ENCODE results near the gene TTC12.

DNA sequence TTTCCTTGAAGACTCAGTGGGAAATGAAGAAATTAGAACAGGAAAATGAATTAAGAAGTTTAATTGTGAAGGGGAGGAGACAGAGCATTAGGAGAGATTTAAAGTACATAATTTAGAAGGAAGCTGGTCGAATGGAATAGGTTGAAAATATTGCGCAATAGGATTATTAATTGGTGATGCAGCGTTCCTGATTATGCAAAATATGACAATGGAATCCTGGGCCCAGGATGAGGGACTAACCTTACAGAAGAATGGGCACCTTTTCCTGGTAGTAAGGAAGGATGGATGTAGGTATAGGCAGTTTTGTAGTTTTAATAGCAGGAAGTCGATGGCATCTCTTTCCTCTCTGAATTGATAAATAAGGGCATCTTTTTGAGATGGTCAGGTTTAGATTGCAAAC is 7.8 kb downstream of the TTC12 start:
- TF ChIP-seq, protein P1, sequence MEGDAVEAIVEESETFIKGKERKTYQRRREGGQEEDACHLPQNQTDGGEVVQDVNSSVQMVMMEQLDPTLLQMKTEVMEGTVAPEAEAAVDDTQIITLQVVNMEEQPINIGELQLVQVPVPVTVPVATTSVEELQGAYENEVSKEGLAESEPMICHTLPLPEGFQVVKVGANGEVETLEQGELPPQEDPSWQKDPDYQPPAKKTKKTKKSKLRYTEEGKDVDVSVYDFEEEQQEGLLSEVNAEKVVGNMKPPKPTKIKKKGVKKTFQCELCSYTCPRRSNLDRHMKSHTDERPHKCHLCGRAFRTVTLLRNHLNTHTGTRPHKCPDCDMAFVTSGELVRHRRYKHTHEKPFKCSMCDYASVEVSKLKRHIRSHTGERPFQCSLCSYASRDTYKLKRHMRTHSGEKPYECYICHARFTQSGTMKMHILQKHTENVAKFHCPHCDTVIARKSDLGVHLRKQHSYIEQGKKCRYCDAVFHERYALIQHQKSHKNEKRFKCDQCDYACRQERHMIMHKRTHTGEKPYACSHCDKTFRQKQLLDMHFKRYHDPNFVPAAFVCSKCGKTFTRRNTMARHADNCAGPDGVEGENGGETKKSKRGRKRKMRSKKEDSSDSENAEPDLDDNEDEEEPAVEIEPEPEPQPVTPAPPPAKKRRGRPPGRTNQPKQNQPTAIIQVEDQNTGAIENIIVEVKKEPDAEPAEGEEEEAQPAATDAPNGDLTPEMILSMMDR (conservative IDR thresholded peaks at IDR 0.05; ENCODE audit: low read length), result no peak
- TF ChIP-seq EZH2phosphoT487 (IDR thresholded peaks at IDR 0.05; ENCODE audit: borderline replicate concordance, low read depth, low read length), result no peak

Measured in OCI-LY7 (cell line).